HepG2 (cell line): ENCODE measurements around the gene RAB11FIP5. TPM values are rescaled to one million over a fixed set of nuclear protein-coding genes. Genes with fewer than 3 reads are reported as not detected.
A peak's percentile ranks its signal among the peaks of the same experiment; 100 is the strongest.

Experiments used
- CHCHD3 ChIP-seq: sonication (generic); formaldehyde crosslinking; IDR thresholded peaks from 2 replicates; pipeline ENCODE4 v1.8.0; 2022; ENCODE audit warnings: mild to moderate bottlenecking, missing genetic modification reagents, moderate library complexity
- CREBL2 ChIP-seq: sonication (generic); formaldehyde crosslinking; IDR thresholded peaks from 2 replicates; pipeline ENCODE4 v1.8.1; 2023; ENCODE audit warnings: missing genetic modification reagents, mild to moderate bottlenecking, borderline replicate concordance
- KIAA2018 ChIP-seq: sonication (generic); formaldehyde crosslinking; IDR thresholded peaks from 2 replicates; pipeline ENCODE4 v1.5.0; 2020; ENCODE audit warnings: mild to moderate bottlenecking, missing genetic modification reagents, borderline replicate concordance
- PATZ1 ChIP-seq: sonication (generic); formaldehyde crosslinking; IDR thresholded peaks from 2 replicates; pipeline ENCODE4 v1.4.0; 2020; ENCODE audit warnings: missing genetic modification reagents
- RBM39 ChIP-seq: fragments of 200-400 bp; formaldehyde crosslinking; IDR thresholded peaks from one replicate; pipeline ENCODE4 v1.6.1; 2018; ENCODE audit warnings: antibody characterized with exemption, mild to moderate bottlenecking, low read depth, low read length; ENCODE audit not compliant: poor library complexity, severe bottlenecking
- SP140L ChIP-seq: sonication (generic); formaldehyde crosslinking; IDR thresholded peaks from 2 replicates; pipeline ENCODE4 v1.4.0; 2020; ENCODE audit warnings: missing genetic modification reagents, borderline replicate concordance
- ZHX2 ChIP-seq, 2 experiments: sonication (generic) in 1 of 2; formaldehyde crosslinking in 1 of 2; IDR thresholded peaks; 2 replicates each; pipeline versions ENCODE4 v1.6.1 to v1.9.0; 2014 to 2022; ENCODE audit warnings: antibody characterized with exemption in 1 of 2, borderline replicate concordance in 1 of 2, inconsistent platforms in 1 of 2, low read depth in 1 of 2, missing genetic modification reagents in 1 of 2
- ZNF34 ChIP-seq: sonication (generic); formaldehyde crosslinking; IDR thresholded peaks from 2 replicates; pipeline ENCODE4 v1.4.0; 2020; ENCODE audit warnings: mild to moderate bottlenecking, missing genetic modification reagents, borderline replicate concordance
- ZNF430 ChIP-seq: sonication (generic); formaldehyde crosslinking; IDR thresholded peaks from 2 replicates; pipeline ENCODE4 v1.9.0; 2021; ENCODE audit warnings: mild to moderate bottlenecking, missing genetic modification reagents
- polyA plus RNA-seq, 8 experiments: library from polyadenylated mRNA; depleted of rRNA in 3 of 8; stranded (reverse) in 7 of 8; unstranded in 1 of 8; fragments of >200 nt; fragmentation: Illumina TruSeq in 4 of 8; extraction: Trizol in 4 of 8; gene quantifications; 2 replicates each; pipeline versions ENCODE4 v1.2.1 to v1.2.3, GENCODE V29; 2011 to 2016; ENCODE audit warnings: low read depth in 4 of 8, missing spikeins in 1 of 8, mixed read lengths in 1 of 8; ENCODE audit not compliant: insufficient read depth in 1 of 8
- total RNA-seq, 5 experiments: library from RNA; depleted of rRNA; stranded (reverse); fragments of >200 nt; fragmentation: Illumina TruSeq; extraction: Trizol; gene quantifications; 2 replicates each; pipeline ENCODE4 v1.2.3, GENCODE V29; 2016; ENCODE audit warnings: low read depth in 1 of 5
- TF ChIP-seq, protein P1 (sequence below): sonication (generic); formaldehyde crosslinking; IDR thresholded peaks from 2 replicates; pipeline ENCODE4 v1.8.1; 2023; ENCODE audit warnings: mild to moderate bottlenecking, moderate library complexity, missing genetic modification reagents

RAB11FIP5 gene
- total and polyA plus RNA-seq, 2 of the 13 experiments (the other 11 are each of a cell fraction or from before 2014, with no cell fraction given) = 9.4 to 22.9 TPM

- TF ChIP-seq KIAA2018 (no peak), RBM39 (no peak), CREBL2 (CRISPR knock-in tag) (no peak), ZHX2 (IDR thresholded peaks at IDR 0.05; ENCODE audit: low read depth) (no peak), ZHX2 (CRISPR knock-in tag; IDR thresholded peaks at IDR 0.05; ENCODE audit: borderline replicate concordance) (no peak), ZNF34 (CRISPR knock-in tag) (no peak), SP140L (CRISPR knock-in tag) (no peak), CHCHD3 (CRISPR knock-in tag) (no peak), PATZ1 (peak; percentile 59), ZNF430 (no peak)
- TF ChIP-seq, protein P1, sequence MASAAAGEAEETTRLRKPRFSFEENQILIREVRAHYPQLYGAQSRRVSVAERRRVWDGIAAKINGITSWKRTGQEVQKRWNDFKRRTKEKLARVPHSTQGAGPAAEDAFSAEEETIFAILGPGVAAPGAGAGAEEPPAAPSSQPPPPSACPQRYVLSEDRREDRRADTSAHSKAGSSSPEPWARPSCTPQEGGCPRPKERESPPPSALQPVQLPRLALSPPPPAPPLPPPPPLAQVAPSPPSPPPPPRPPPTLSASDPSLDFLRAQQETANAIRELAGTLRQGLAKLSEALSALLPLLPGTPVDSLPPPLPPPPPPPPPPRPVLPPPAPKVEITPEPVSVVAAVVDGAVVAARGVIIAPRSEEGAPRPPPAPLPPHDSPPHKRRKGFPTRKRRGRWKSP (CRISPR knock-in tag) = no peak
Measured at GRCh38 chr2:73085691-73086090, 27.1 kb downstream of the RAB11FIP5 start (continued).
